Natural killer cell treated with Interleukin-12 subunit alpha and Interleukin-12 subunit beta and Interleukin-15 and Interleukin-18, amount 100 ng/mL, for 72 hours (primary cell): Measurements from ENCODE around the gene CSMD2. TPM values are rescaled to one million over a fixed set of nuclear protein-coding genes. Genes with fewer than 3 reads are reported as not detected.
A peak's percentile ranks its signal among the peaks of the same experiment; 100 is the strongest.

Source experiments
- ATAC-seq, 2 donors: fragments of 150-1000 bp; cut with Tn5 transposase in 1 of 2; sonication (Bioruptor Pico), chemical (Tn5 transposase) in 1 of 2; 2 replicates each; pipeline ENCODE4 v1.10.0; 2021
- DNase-seq: peaks from one replicate; pipeline ENCODE4 v3.0.0; 2022; ENCODE audit warnings: low spot score
- H3K27ac Mint-ChIP-seq, 2 donors: 1 replicate in 1 of 2; 2 replicates in 1 of 2; pipeline ENCODE4 v1.8.0; 2022; ENCODE audit warnings: mixed read lengths in 2 of 2, mild to moderate bottlenecking in 1 of 2, moderate library complexity in 1 of 2
- H3K27me3 Mint-ChIP-seq, 2 donors: 1 replicate in 1 of 2; 2 replicates in 1 of 2; pipeline ENCODE4 v1.8.0; 2022; ENCODE audit warnings: mixed read lengths in 2 of 2
- H3K36me3 Mint-ChIP-seq: one replicate; pipeline ENCODE4 v1.8.0; 2022; ENCODE audit warnings: mixed read lengths
- H3K4me1 Mint-ChIP-seq, 2 donors: 1 replicate in 1 of 2; 2 replicates in 1 of 2; pipeline ENCODE4 v1.8.0; 2022; ENCODE audit warnings: low read depth in 2 of 2, mixed read lengths in 2 of 2, mild to moderate bottlenecking in 1 of 2
- H3K4me3 Mint-ChIP-seq: one replicate; pipeline ENCODE4 v1.8.0; 2022; ENCODE audit warnings: mixed read lengths
- H3K9me3 Mint-ChIP-seq: 2 replicates; pipeline ENCODE4 v1.8.0; 2022; ENCODE audit warnings: mixed read lengths
- total RNA-seq, 2 donors: library from RNA; stranded (reverse); gene quantifications; one replicate each; pipeline ENCODE4 v1.2.3, GENCODE V29; 2022

CSMD2 gene
- total RNA-seq, 2 donors from 2014 or later = not detected

DNA sequence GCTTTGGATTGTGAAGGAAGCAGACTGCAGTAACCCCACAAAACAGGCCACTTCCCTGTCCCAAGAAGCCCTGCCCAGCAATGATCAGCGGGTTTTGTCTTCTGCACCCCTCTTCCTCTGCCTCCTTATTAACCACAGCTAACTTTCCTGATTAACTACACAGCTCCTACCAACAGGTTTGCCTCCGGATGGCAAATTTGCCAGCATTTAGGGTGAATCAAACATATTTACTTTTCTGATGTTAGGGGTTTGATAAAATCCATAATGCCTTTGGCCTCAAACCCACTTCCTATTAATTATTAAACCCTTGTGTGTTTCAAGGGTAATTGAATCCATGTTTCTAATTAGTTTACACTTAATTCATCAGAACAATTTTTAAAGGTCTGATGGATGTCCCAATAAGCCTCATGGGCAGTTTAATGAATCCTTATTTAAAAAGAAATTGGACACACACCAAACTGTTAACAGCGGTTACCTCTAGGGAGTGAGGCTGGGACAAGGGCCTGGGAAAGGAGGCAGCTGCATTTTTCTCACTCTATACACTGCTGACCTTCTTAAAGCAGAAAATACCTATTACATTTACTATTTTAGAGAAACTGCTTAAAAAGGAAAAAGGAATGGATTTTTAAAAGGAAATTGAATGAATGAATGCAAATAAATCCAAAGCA, 91.9 kb downstream of the CSMD2 start:
- no peaks in the 10 kb centered on the region for H3K4me1 Mint-ChIP-seq
- ATAC-seq (no peak), DNase-seq (no peak)
- no peak overlapping the region for H3K4me3 Mint-ChIP-seq
- no peak overlapping the region for H3K27ac Mint-ChIP-seq
- peaks cover 24 to 39% of the 10 kb centered on the region in 2 donors for H3K27me3 Mint-ChIP-seq
- no peaks in the 10 kb centered on the region for H3K36me3 Mint-ChIP-seq
- H3K9me3 Mint-ChIP-seq = peaks cover 3% of the 10 kb centered on the region

GRCh38 chr1:34070201-34070836, 94.7 kb downstream of the CSMD2 start:
- ATAC-seq (no peak), DNase-seq (no peak)
- H3K27ac Mint-ChIP-seq = no peak overlapping the region
- H3K4me1 Mint-ChIP-seq = no peaks in the 10 kb centered on the region
- H3K27me3 Mint-ChIP-seq = peaks cover 17 to 37% of the 10 kb centered on the region in 2 donors
- H3K36me3 Mint-ChIP-seq = no peaks in the 10 kb centered on the region
- no peak overlapping the region for H3K4me3 Mint-ChIP-seq
- H3K9me3 Mint-ChIP-seq = no peaks in the 10 kb centered on the region

DNA sequence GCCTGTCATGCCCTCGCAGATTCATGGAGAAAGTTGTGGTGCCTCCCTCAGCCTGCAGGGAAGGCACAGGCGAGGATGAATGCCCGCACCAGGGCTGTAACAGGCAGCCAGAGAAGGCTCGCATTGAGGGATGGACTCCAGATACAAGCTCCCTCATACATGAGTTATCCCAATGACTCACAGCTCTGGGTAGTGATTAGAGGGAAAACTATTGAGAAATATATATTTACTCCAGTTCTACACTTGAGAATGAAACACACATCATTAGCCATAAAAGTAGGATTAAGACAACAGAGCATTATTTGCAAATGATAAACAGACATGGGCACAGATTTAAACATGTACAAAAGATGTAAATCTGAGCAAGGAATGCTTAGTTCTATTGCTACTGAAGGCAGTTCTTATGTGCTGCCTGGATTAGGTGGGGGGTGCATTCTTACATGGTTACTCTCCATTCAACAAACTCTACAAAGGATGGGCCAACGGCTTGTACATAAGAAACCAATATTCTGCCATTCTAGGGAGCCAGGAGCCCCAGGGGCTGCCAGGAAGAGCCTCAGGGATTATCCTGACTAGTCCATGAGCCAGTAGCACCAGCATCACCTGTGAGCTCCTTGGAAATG, 97.9 kb downstream of the CSMD2 start:
- H3K9me3 Mint-ChIP-seq = no peaks in the 10 kb centered on the region
- H3K27ac Mint-ChIP-seq = no peak overlapping the region
- H3K4me1 Mint-ChIP-seq = no peaks in the 10 kb centered on the region
- ATAC-seq = no peak
- H3K27me3 Mint-ChIP-seq = peaks cover 19 to 26% of the 10 kb centered on the region in 2 donors
- no peak overlapping the region for H3K4me3 Mint-ChIP-seq
- H3K36me3 Mint-ChIP-seq = no peaks in the 10 kb centered on the region
- DNase-seq = no peak

DNA sequence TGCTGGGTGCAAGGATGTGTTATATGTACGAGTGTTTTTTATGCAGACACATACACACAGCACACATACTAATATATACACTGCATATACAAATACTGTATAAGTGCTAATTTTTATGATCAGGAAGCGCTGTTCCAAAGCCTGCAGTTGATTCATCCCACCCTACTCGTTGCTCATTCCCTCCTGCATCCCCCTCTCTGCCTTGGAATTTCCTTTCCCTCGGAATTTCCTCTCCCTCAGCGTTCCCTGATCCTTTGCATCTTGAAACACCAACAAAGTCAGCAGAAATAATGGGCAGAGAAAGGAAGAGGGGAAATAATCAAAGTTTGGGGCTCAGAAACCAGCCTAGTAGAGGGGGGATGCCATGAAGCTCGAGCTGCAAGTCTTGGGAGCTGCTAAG, 98.9 kb downstream of the CSMD2 start:
- no peak overlapping the region for H3K4me3 Mint-ChIP-seq
- no peaks in the 10 kb centered on the region for H3K9me3 Mint-ChIP-seq

GRCh38 chr1:34065498-34065897, 99.5 kb downstream of the CSMD2 start:
- no peak overlapping the region for H3K27ac Mint-ChIP-seq
- ATAC-seq (no peak), DNase-seq (no peak)
- H3K27me3 Mint-ChIP-seq = peaks cover 14 to 17% of the 10 kb centered on the region in 2 donors
- no peaks in the 10 kb centered on the region for H3K4me1 Mint-ChIP-seq
- no peaks in the 10 kb centered on the region for H3K9me3 Mint-ChIP-seq
- H3K4me3 Mint-ChIP-seq = no peak overlapping the region
- H3K36me3 Mint-ChIP-seq = no peaks in the 10 kb centered on the region

More for the DNA sequence above, 98.9 kb downstream of the CSMD2 start:
- DNase-seq (no peak), ATAC-seq (no peak)
- no peaks in the 10 kb centered on the region for H3K36me3 Mint-ChIP-seq
- no peak overlapping the region for H3K27ac Mint-ChIP-seq
- H3K27me3 Mint-ChIP-seq = peaks cover 19 to 24% of the 10 kb centered on the region in 2 donors
- no peaks in the 10 kb centered on the region for H3K4me1 Mint-ChIP-seq

DNA sequence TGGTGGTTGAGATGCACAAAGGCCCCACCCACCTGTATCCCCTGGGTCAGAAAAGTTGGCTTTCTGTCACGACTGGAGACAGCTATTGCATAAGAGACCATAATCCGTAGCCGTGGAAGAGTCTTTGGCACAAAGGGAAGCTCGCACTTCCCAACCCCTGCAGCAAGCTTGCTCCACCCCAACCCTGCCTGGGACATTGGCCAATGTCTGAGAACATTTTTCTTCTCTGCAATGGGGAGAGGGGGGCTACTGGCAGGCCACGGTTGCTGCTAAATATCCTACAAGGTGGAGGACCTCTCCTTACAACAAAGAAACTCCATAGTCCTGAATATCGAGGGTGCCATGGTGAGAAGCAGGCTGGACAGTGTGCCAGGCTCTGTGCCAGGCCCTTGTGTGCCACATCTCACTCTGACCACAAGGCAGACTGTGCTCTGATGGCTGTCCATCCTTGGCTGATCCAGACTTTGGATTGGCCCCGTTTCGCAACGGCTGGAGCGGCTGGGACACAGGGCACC, 104.1 kb downstream of the CSMD2 start:
- Mint-ChIP-seq H3K9me3 (no peaks in the 10 kb centered on the region), H3K27ac (no peak overlapping the region), H3K4me3 (no peak overlapping the region), H3K27me3 (peaks cover 12 to 13% of the 10 kb centered on the region in 2 donors), H3K4me1 (no peaks in the 10 kb centered on the region), H3K36me3 (no peaks in the 10 kb centered on the region)
- DNase-seq (no peak), ATAC-seq (no peak)

DNA sequence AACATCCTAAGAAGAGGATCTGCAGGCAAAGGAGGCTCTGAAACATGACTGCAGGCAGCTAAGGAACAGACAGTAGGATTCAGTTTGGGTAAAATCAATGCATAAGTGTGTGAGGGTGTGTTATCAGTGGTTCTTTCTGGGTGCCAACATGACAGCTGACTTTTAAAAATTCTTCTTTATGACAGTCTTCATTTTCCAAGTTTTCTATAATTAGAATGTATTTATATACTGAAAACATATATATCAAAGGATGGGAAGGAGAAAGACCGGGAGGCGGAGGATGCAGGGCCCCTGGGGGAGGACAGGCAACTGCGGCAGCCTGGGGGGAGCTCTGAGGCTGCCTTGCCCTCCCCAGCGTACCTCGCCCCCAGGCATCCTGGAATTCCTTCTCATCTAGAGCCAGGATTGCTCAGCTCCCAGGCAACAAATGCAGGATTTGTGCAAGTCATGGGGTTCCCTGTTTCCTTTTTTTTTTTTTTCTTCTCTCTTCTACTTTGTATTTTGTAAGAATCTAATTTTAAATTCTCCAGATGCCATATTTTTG, 104.8 kb downstream of the CSMD2 start:
- Mint-ChIP-seq H3K4me3 (no peak overlapping the region), H3K36me3 (no peaks in the 10 kb centered on the region), H3K4me1 (no peaks in the 10 kb centered on the region), H3K27ac (no peak overlapping the region), H3K9me3 (no peaks in the 10 kb centered on the region), H3K27me3 (peaks cover 13 to 15% of the 10 kb centered on the region in 2 donors)
- ATAC-seq (no peak), DNase-seq (no peak)

GRCh38 chr1:34057347-34058130, 107.5 kb downstream of the CSMD2 start:
- ATAC-seq (peak in 1 of 2 donors; percentile 50), DNase-seq (no peak)
- H3K4me3 Mint-ChIP-seq = no peak overlapping the region
- H3K27me3 Mint-ChIP-seq = peaks cover 14 to 19% of the 10 kb centered on the region in 2 donors
- no peak overlapping the region for H3K27ac Mint-ChIP-seq
- no peaks in the 10 kb centered on the region for H3K9me3 Mint-ChIP-seq
- no peaks in the 10 kb centered on the region for H3K36me3 Mint-ChIP-seq
- H3K4me1 Mint-ChIP-seq = no peaks in the 10 kb centered on the region

GRCh38 chr1:34055818-34056217, 109.2 kb downstream of the CSMD2 start:
- Mint-ChIP-seq H3K36me3 (no peaks in the 10 kb centered on the region), H3K27ac (no peak overlapping the region), H3K4me3 (no peak overlapping the region), H3K27me3 (peaks cover 12 to 20% of the 10 kb centered on the region in 2 donors), H3K4me1 (no peaks in the 10 kb centered on the region), H3K9me3 (no peaks in the 10 kb centered on the region)
- DNase-seq (no peak), ATAC-seq (no peak)

DNA sequence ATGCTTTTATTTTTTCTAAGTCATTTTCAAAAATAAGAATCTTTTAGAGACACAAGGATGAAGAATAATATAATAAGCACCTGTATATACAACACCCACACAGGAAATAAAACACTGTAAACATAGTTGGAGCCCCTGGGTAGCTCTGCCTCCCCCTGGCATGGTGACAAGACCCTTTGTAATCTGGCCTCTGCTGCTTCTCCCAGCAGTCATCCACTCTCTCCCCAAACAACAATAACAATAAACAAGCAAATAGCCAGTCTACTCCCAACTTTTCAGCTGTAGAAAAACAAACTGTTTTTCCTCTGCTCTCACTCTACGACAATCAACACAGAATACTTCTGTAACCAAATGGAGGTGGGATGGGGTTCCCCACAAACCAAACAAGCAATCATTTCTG, 110.1 kb downstream of the CSMD2 start:
- ATAC-seq = no peak
- H3K27ac Mint-ChIP-seq = no peak overlapping the region
- no peak overlapping the region for H3K4me3 Mint-ChIP-seq
- peaks cover 12 to 20% of the 10 kb centered on the region in 2 donors for H3K27me3 Mint-ChIP-seq
- no peak for DNase-seq
- no peaks in the 10 kb centered on the region for H3K36me3 Mint-ChIP-seq
- H3K9me3 Mint-ChIP-seq = no peaks in the 10 kb centered on the region
- H3K4me1 Mint-ChIP-seq = no peaks in the 10 kb centered on the region

GRCh38 chr1:34053660-34054059, 111.4 kb downstream of the CSMD2 start:
- ATAC-seq = no peak
- Mint-ChIP-seq H3K4me3 (no peak overlapping the region), H3K36me3 (no peaks in the 10 kb centered on the region), H3K4me1 (no peaks in the 10 kb centered on the region), H3K27me3 (peaks cover 12 to 20% of the 10 kb centered on the region in 2 donors), H3K27ac (no peak overlapping the region), H3K9me3 (no peaks in the 10 kb centered on the region)
- no peak for DNase-seq

DNA sequence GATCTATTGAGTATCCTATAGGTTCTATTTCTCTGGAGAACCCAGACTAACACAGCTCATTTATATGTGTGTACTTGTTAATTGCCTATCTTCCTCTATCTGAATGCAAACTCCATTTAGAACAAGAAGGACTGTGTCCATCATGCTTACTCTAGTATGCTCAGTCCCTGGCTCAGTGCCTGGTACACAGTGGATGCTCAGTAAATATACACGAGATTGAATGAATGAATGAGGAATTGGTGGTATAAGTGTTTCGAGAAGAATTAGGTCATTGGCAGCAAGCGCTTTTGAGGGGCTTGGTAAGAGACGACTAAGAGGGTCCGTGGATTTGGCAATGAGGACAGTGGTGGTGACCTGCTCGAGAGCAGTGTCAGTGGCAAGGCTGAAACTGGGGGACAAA, 112.5 kb downstream of the CSMD2 start:
- Mint-ChIP-seq H3K27ac (no peak overlapping the region), H3K4me3 (no peak overlapping the region), H3K27me3 (peaks cover 9 to 18% of the 10 kb centered on the region in 2 donors), H3K9me3 (no peaks in the 10 kb centered on the region), H3K36me3 (no peaks in the 10 kb centered on the region), H3K4me1 (no peaks in the 10 kb centered on the region)
- DNase-seq (no peak), ATAC-seq (no peak)

GRCh38 chr1:34050709-34051485, 114.1 kb downstream of the CSMD2 start:
- Mint-ChIP-seq H3K27ac (no peak overlapping the region), H3K36me3 (no peaks in the 10 kb centered on the region), H3K27me3 (peaks cover 11 to 21% of the 10 kb centered on the region in 2 donors), H3K4me1 (no peaks in the 10 kb centered on the region), H3K4me3 (no peak overlapping the region), H3K9me3 (no peaks in the 10 kb centered on the region)
- ATAC-seq = no peak
- no peak for DNase-seq
